Esophagus squamous epithelium (tissue), 4 donors: Measurements from ENCODE around the gene UTS2R.

Experiments used
- POLR2A ChIP-seq, 4 donors: fragments of 450-650 bp; IDR thresholded peaks; one replicate each; pipeline ENCODE4 v1.6.1; 2017; ENCODE audit warnings: antibody characterized with exemption in 4 of 4, mild to moderate bottlenecking in 4 of 4, moderate library complexity in 3 of 4
- TF ChIP-seq, protein P1 (sequence below), 6 experiments: fragments of 450-650 bp in 4 of 6; fragments of 200-600 bp in 2 of 6; sonication (generic) in 2 of 6; IDR thresholded peaks; one replicate each; pipeline ENCODE4 v1.5.1; 2016 to 2019; ENCODE audit warnings: antibody characterized with exemption in 6 of 6, mild to moderate bottlenecking in 4 of 6, moderate library complexity in 4 of 6

GRCh38 chr17:82324566-82325285, 46.8 kb upstream of the UTS2R start:
- TF ChIP-seq, protein P1, sequence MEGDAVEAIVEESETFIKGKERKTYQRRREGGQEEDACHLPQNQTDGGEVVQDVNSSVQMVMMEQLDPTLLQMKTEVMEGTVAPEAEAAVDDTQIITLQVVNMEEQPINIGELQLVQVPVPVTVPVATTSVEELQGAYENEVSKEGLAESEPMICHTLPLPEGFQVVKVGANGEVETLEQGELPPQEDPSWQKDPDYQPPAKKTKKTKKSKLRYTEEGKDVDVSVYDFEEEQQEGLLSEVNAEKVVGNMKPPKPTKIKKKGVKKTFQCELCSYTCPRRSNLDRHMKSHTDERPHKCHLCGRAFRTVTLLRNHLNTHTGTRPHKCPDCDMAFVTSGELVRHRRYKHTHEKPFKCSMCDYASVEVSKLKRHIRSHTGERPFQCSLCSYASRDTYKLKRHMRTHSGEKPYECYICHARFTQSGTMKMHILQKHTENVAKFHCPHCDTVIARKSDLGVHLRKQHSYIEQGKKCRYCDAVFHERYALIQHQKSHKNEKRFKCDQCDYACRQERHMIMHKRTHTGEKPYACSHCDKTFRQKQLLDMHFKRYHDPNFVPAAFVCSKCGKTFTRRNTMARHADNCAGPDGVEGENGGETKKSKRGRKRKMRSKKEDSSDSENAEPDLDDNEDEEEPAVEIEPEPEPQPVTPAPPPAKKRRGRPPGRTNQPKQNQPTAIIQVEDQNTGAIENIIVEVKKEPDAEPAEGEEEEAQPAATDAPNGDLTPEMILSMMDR (IDR thresholded peaks at IDR 0.05) = no peak
- TF ChIP-seq POLR2A (IDR thresholded peaks at IDR 0.05) = no peak
